Body of pancreas (tissue), 4 donors: ENCODE measurements around the gene EMP1. TPM values are rescaled to one million over a fixed set of nuclear protein-coding genes. Genes with fewer than 3 reads are reported as not detected.

Source experiments
- ATAC-seq: fragments of 150-250 bp; one replicate; pipeline ENCODE4 v1.9.1; 2016
- DNase-seq, 4 donors: peaks; one replicate each; pipeline ENCODE4 v3.0.0-alpha.2; 2019
- H3K27ac ChIP-seq, 4 donors: fragments of 200-600 bp; sonication (generic); 1 replicate in 3 of 4; 2 replicates in 1 of 4; pipeline versions ENCODE4 v1.5.1 to v1.6.1; 2016 to 2019; ENCODE audit warnings: mild to moderate bottlenecking in 1 of 4, mixed read lengths in 1 of 4, moderate library complexity in 1 of 4
- H3K27me3 ChIP-seq, 2 donors: fragments of 200-600 bp; sonication (generic); one replicate each; pipeline ENCODE4 v1.6.0; 2016; ENCODE audit warnings: mild to moderate bottlenecking in 1 of 2
- H3K36me3 ChIP-seq, 2 donors: fragments of 200-600 bp; sonication (generic); replicated peaks in 1 of 2; 2 replicates each; pipeline ENCODE4 v1.5.1; 2016; ENCODE audit warnings: low read depth in 2 of 2; ENCODE audit not compliant: insufficient read depth in 1 of 2
- H3K4me1 ChIP-seq: fragments of 200-600 bp; sonication (generic); one replicate; pipeline ENCODE4 v1.6.0; 2016
- H3K4me3 ChIP-seq, 2 donors: fragments of 200-600 bp; sonication (generic); 1 replicate in 1 of 2; 2 replicates in 1 of 2; pipeline ENCODE4 v1.5.1; 2016 to 2019
- H3K9me3 ChIP-seq, 3 donors: fragments of 200-600 bp; sonication (generic); 1 replicate in 2 of 3; 2 replicates in 1 of 3; pipeline ENCODE4 v1.5.1; 2016
- CTCF ChIP-seq, 7 experiments: fragments of 450-650 bp in 4 of 7; fragments of 200-600 bp in 3 of 7; sonication (generic) in 3 of 7; IDR thresholded peaks; one replicate each; pipeline ENCODE4 v1.5.1; 2016 to 2019; ENCODE audit warnings: antibody characterized with exemption in 7 of 7
- POLR2A ChIP-seq, 3 donors: fragments of 450-650 bp; IDR thresholded peaks; one replicate each; pipeline ENCODE4 v1.6.1; 2016; ENCODE audit warnings: antibody characterized with exemption in 3 of 3, mild to moderate bottlenecking in 2 of 3
- WGBS, 2 donors: methylation state at CpG; one replicate each; pipeline ENCODE4 v1.1.5; 2017; 5-methylcytosine and 5-hydroxymethylcytosine counted together
- intact Hi-C: fragments of 100-400 bp; cut with DNase I; formaldehyde crosslinking; loops from one replicate; pipeline ENCODE4 v1.15.1; 2023
- total RNA-seq, 2 donors: library from RNA; depleted of rRNA; stranded (reverse); fragments of >200 nt; gene quantifications; one replicate each; pipeline ENCODE4 v1.1.0, GENCODE V29; 2016

Gene EMP1
- total RNA-seq, 2 donors from 2014 or later = 29.0 to 40.5 TPM

GRCh38 chr12:13252024-13252423 lies 55.5 kb downstream of the EMP1 start:
- Histone ChIP-seq H3K36me3 (no peaks in the 10 kb centered on the region), H3K4me1 (peaks cover 6% of the 10 kb centered on the region), H3K27ac (no peak overlapping the region), H3K4me3 (no peak overlapping the region), H3K27me3 (no peaks in the 10 kb centered on the region), H3K9me3 (no peaks in the 10 kb centered on the region)
- DNase-seq (no peak), ATAC-seq (no peak)
- intact Hi-C loops = no loop called here
- no peak for TF ChIP-seq POLR2A (IDR thresholded peaks at IDR 0.05)
- no peak for TF ChIP-seq CTCF (IDR thresholded peaks at IDR 0.05)

DNA sequence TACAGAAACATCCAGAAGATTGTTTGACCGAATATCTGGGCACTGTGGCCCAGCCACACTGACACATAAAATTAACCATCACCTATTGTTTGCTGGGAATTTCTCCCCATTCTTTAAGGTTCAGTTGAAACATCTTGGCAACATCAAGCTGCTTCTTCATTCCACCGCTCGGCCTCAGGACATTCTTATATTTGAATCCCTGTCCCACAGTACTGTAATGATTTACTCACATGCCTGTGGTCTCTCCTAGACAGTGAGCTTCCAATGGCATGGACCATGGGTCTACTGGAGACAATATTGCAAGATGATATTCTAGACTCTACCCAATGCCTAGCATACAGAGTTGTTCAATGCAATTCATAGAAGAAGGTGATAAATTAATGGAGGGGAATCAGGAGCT lies 56.1 kb downstream of the EMP1 start:
- no peak for ATAC-seq
- no peaks in the 10 kb centered on the region for H3K27me3 ChIP-seq
- DNase-seq = no peak

GRCh38 chr12:13253966-13254760 lies 57.6 kb downstream of the EMP1 start:
- H3K4me3 ChIP-seq = no peak overlapping the region
- intact Hi-C loops = no loop called here
- H3K9me3 ChIP-seq = no peaks in the 10 kb centered on the region
- no peak for ATAC-seq
- H3K27ac ChIP-seq = no peak overlapping the region
- H3K36me3 ChIP-seq = no peaks in the 10 kb centered on the region
- no peak for TF ChIP-seq CTCF (IDR thresholded peaks at IDR 0.05)
- TF ChIP-seq POLR2A (IDR thresholded peaks at IDR 0.05) = no peak
- 76 to 84% methylated on average over 7 of the region's 7 CpGs for WGBS, 2 donors
- DNase-seq = no peak
- peaks cover 6% of the 10 kb centered on the region for H3K4me1 ChIP-seq
- H3K27me3 ChIP-seq = no peaks in the 10 kb centered on the region

More for the DNA sequence above, 56.1 kb downstream of the EMP1 start:
- H3K36me3 ChIP-seq = no peaks in the 10 kb centered on the region
- H3K4me1 ChIP-seq = peaks cover 6% of the 10 kb centered on the region
- TF ChIP-seq POLR2A (IDR thresholded peaks at IDR 0.05) (no peak), CTCF (IDR thresholded peaks at IDR 0.05) (no peak)
- intact Hi-C loops = no loop called here
- no peak overlapping the region for H3K27ac ChIP-seq
- WGBS, 2 donors = 76 to 93% methylated on average over 3 of the region's 3 CpGs
- no peaks in the 10 kb centered on the region for H3K9me3 ChIP-seq
- no peak overlapping the region for H3K4me3 ChIP-seq

- Histone ChIP-seq H3K9me3 (no peaks in the 10 kb centered on the region), H3K36me3 (no peaks in the 10 kb centered on the region), H3K27ac (no peak overlapping the region), H3K4me1 (peaks cover 6% of the 10 kb centered on the region), H3K27me3 (no peaks in the 10 kb centered on the region), H3K4me3 (no peak overlapping the region)
- DNase-seq = peak; percentile 90 to 92 (median 91)
- TF ChIP-seq CTCF (IDR thresholded peaks at IDR 0.05) = peak; percentile 82 to 98 (median 97)
- no peak for TF ChIP-seq POLR2A (IDR thresholded peaks at IDR 0.05)
- peak; percentile 100 for ATAC-seq
- intact Hi-C loops = no loop called here
- 20 to 24% methylated on average over 16 to 18 of the region's 18 CpGs for WGBS, 2 donors
Observed at GRCh38 chr12:13255792-13256691, 59.5 kb downstream of the EMP1 start.
